Astrocyte (in vitro differentiated cells and primary cell): Measurements from ENCODE around the gene PAK2. TPM values are rescaled to one million over a fixed set of nuclear protein-coding genes. Genes with fewer than 3 reads are reported as not detected.

Source experiments
- DNase-seq: peaks from one replicate; pipeline ENCODE4 v3.0.0-alpha.2; 2010; ENCODE audit warnings: low read depth
- FAIRE-seq: peaks from 2 replicates; lab custom pipeline; 2011; peaks lifted over from hg19 to GRCh38; lab: Jason Lieb, UNC
- H2AFZ ChIP-seq: 2 replicates; pipeline ENCODE4 v1.6.0; 2012; ENCODE audit warnings: low read depth, low read length, inconsistent platforms
- H3K27ac ChIP-seq: 2 replicates; pipeline ENCODE4 v1.5.1; 2011; ENCODE audit warnings: low read depth, low read length, inconsistent platforms
- H3K27me3 ChIP-seq: 2 replicates; pipeline ENCODE4 v1.6.0; 2011; ENCODE audit warnings: low read length, inconsistent platforms; ENCODE audit not compliant: insufficient read depth
- H3K36me3 ChIP-seq: 2 replicates; pipeline ENCODE4 v1.5.1; 2011; ENCODE audit warnings: low read length, inconsistent platforms; ENCODE audit not compliant: insufficient read depth
- H3K4me1 ChIP-seq: 2 replicates; pipeline ENCODE4 v1.5.1; 2011; ENCODE audit warnings: low read length, inconsistent platforms; ENCODE audit not compliant: insufficient read depth
- H3K4me2 ChIP-seq: 2 replicates; pipeline ENCODE4 v1.6.0; 2012; ENCODE audit warnings: low read length, inconsistent platforms
- H3K4me3 ChIP-seq: 2 replicates; pipeline ENCODE4 v1.5.1; 2011; ENCODE audit warnings: low read depth, mild to moderate bottlenecking, low read length, inconsistent platforms; ENCODE audit not compliant: insufficient read depth
- H3K79me2 ChIP-seq: 2 replicates; pipeline ENCODE4 v1.6.0; 2012; ENCODE audit warnings: mild to moderate bottlenecking, low read length, inconsistent platforms; ENCODE audit not compliant: insufficient read depth
- H3K9ac ChIP-seq: 2 replicates; pipeline ENCODE4 v1.6.0; 2012; ENCODE audit warnings: mild to moderate bottlenecking, low read length, inconsistent platforms
- H3K9me3 ChIP-seq: 2 replicates; pipeline ENCODE4 v1.5.1; 2012; ENCODE audit warnings: low read depth, mild to moderate bottlenecking, low read length, inconsistent platforms; ENCODE audit not compliant: insufficient read depth
- H4K20me1 ChIP-seq: 2 replicates; pipeline ENCODE4 v1.6.0; 2012; ENCODE audit warnings: low read length, inconsistent platforms; ENCODE audit not compliant: insufficient read depth
- H3K27ac Mint-ChIP-seq: one replicate; pipeline ENCODE4 v1.8.0; 2021; ENCODE audit warnings: mild to moderate bottlenecking, mixed read lengths; ENCODE audit not compliant: unreplicated experiment
- H3K27me3 Mint-ChIP-seq: one replicate; pipeline ENCODE4 v1.8.0; 2021; ENCODE audit warnings: low read depth, mixed read lengths; ENCODE audit not compliant: unreplicated experiment
- H3K36me3 Mint-ChIP-seq: one replicate; pipeline ENCODE4 v1.8.0; 2021; ENCODE audit warnings: low read depth, mixed read lengths; ENCODE audit not compliant: unreplicated experiment
- H3K4me1 Mint-ChIP-seq: one replicate; pipeline ENCODE4 v1.8.0; 2021; ENCODE audit warnings: low read depth, mixed read lengths; ENCODE audit not compliant: unreplicated experiment
- H3K4me3 Mint-ChIP-seq: one replicate; pipeline ENCODE4 v1.8.0; 2021; ENCODE audit warnings: mild to moderate bottlenecking, moderate library complexity, mixed read lengths; ENCODE audit not compliant: unreplicated experiment
- H3K9me3 Mint-ChIP-seq: one replicate; pipeline ENCODE4 v1.8.0; 2021; ENCODE audit warnings: mild to moderate bottlenecking, mixed read lengths; ENCODE audit not compliant: unreplicated experiment
- CTCF ChIP-seq: IDR thresholded peaks from 2 replicates; pipeline ENCODE4 v1.5.1; 2011; ENCODE audit warnings: low read depth, mild to moderate bottlenecking, inconsistent platforms, low read length, moderate library complexity; ENCODE audit not compliant: insufficient read depth
- EZH2 ChIP-seq: IDR thresholded peaks from 2 replicates; pipeline ENCODE4 v1.6.1; 2012; ENCODE audit warnings: mild to moderate bottlenecking, low read length, inconsistent platforms; ENCODE audit not compliant: insufficient read depth
- total RNA-seq: library from RNA; stranded (reverse); gene quantifications from 2 replicates; pipeline ENCODE4 v1.2.1, GENCODE V29; 2021

Gene PAK2
- total RNA-seq, 1 donor from 2014 or later = 124 TPM

DNA sequence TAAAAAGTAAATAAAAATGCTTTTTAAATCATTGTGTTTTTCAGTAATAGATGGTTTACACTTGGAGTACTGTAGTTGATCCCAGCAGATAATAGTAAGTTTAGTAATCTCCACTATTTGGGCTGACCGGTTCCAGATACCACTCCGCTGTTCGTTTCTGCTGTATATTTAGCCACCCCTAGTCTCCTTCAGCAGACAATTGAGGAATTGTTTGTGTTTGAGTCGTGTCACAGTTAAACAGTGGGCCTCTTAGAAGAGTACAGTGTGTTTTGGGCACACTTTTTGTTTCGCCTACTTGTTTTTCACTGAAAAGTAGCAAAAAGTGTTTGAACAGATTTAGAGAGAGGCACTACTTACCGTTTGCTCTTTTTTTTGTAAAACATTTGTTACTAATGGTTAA, 33.2 kb downstream of the PAK2 start:
- Histone ChIP-seq H3K4me3 (no peak overlapping the region), H4K20me1 (peaks cover 69% of the 10 kb centered on the region), H3K4me1 (peaks cover 6% of the 10 kb centered on the region), H2AFZ (no peak overlapping the region), H3K9me3 (no peaks in the 10 kb centered on the region), H3K27me3 (no peaks in the 10 kb centered on the region), H3K79me2 (peaks cover 92% of the 10 kb centered on the region), H3K36me3 (no peaks in the 10 kb centered on the region), H3K27ac (no peak overlapping the region), H3K9ac (no peak overlapping the region), H3K4me2 (no peak overlapping the region)
- H3K9me3 Mint-ChIP-seq = no peaks in the 10 kb centered on the region
- peak overlapping the region; percentile 41 for H3K4me3 Mint-ChIP-seq
- H3K27ac Mint-ChIP-seq = no peak overlapping the region
- no peak for TF ChIP-seq EZH2
- TF ChIP-seq CTCF = no peak
- DNase-seq = no peak
- H3K27me3 Mint-ChIP-seq = no peaks in the 10 kb centered on the region
- FAIRE-seq = no peak
- peaks cover 6% of the 10 kb centered on the region for H3K36me3 Mint-ChIP-seq
- H3K4me1 Mint-ChIP-seq = peaks cover 23% of the 10 kb centered on the region

GRCh38 chr3:196774191-196774820, 34.6 kb downstream of the PAK2 start:
- peaks cover 73% of the 10 kb centered on the region for H4K20me1 ChIP-seq
- peaks cover 37% of the 10 kb centered on the region for H3K4me1 Mint-ChIP-seq
- no peak overlapping the region for H3K9ac ChIP-seq

More at GRCh38 chr3:196774191-196774820, 34.6 kb downstream of the PAK2 start:
- H3K4me1 ChIP-seq = peaks cover 9% of the 10 kb centered on the region
- Mint-ChIP-seq H3K9me3 (no peaks in the 10 kb centered on the region), H3K4me3 (peak overlapping the region; percentile 71), H3K36me3 (peaks cover 6% of the 10 kb centered on the region), H3K27me3 (no peaks in the 10 kb centered on the region), H3K27ac (peak overlapping the region; percentile 64)
- H3K4me3 ChIP-seq = no peak overlapping the region
- no peaks in the 10 kb centered on the region for H3K27me3 ChIP-seq
- H3K9me3 ChIP-seq = no peaks in the 10 kb centered on the region
- peak overlapping the region; percentile 8 for H3K4me2 ChIP-seq
- H3K27ac ChIP-seq = peak overlapping the region; percentile 1
- FAIRE-seq = no peak
- peaks cover 87% of the 10 kb centered on the region for H3K79me2 ChIP-seq
- TF ChIP-seq EZH2 (no peak), CTCF (no peak)
- H3K36me3 ChIP-seq = no peaks in the 10 kb centered on the region
- no peak for DNase-seq
- no peak overlapping the region for H2AFZ ChIP-seq
